ENCODE measurements around the gene TTC32.
"Not testable (repeated sequence)": the region's sequence is repeated elsewhere in the genome, so short reads cannot be mapped to it uniquely, and the experiment has no call there.

DNA sequence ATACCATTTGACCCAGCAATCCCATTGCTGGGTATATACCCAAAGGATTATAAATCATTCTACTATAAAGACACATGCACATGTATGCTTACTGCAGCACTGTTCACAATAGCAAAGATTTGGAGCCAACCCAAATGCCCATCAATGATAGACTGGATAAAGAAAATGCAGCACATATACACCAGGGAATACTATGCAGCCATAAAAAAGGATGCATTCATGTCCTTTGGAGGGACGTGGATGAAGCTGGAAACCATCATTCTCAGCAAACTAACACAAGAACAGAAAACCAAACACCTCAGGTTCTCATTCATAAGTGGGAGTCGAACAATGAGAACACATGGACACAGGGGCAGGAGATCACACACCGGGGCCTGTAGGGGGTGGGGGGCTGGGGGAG is 20.4 kb upstream of the TTC32 start:
- not testable (repeated sequence) for TF ChIP-seq POLR2AphosphoS5 (IDR thresholded peaks at IDR 0.05; ENCODE audit: low read depth, low read length); POLR2A (IDR thresholded peaks at IDR 0.05; ENCODE audit: low read depth, low read length); TAF1 (IDR thresholded peaks at IDR 0.05; ENCODE audit: borderline replicate concordance, low read depth, low read length)
